ES-I3 (cell line): ENCODE measurements around the gene PRTFDC1.

Source experiments
- H3K36me3 ChIP-seq: 2 replicates; pipeline ENCODE4 v1.6.1; 2013; ENCODE audit warnings: mild to moderate bottlenecking, low read length, control low read depth, moderate library complexity; ENCODE audit not compliant: insufficient read depth
- H3K4me1 ChIP-seq: 2 replicates; pipeline ENCODE4 v1.6.1; 2013; ENCODE audit warnings: mild to moderate bottlenecking, control low read depth, low read length; ENCODE audit not compliant: insufficient read depth
- H3K9ac ChIP-seq: 2 replicates; pipeline ENCODE4 v1.6.1; 2013; ENCODE audit warnings: low read depth, mild to moderate bottlenecking, low read length, moderate library complexity
- H3K9me3 ChIP-seq: 2 replicates; pipeline ENCODE4 v1.6.1; 2013; ENCODE audit warnings: mild to moderate bottlenecking, low read length, moderate library complexity; ENCODE audit not compliant: control insufficient read depth, insufficient read depth

Gene PRTFDC1

DNA sequence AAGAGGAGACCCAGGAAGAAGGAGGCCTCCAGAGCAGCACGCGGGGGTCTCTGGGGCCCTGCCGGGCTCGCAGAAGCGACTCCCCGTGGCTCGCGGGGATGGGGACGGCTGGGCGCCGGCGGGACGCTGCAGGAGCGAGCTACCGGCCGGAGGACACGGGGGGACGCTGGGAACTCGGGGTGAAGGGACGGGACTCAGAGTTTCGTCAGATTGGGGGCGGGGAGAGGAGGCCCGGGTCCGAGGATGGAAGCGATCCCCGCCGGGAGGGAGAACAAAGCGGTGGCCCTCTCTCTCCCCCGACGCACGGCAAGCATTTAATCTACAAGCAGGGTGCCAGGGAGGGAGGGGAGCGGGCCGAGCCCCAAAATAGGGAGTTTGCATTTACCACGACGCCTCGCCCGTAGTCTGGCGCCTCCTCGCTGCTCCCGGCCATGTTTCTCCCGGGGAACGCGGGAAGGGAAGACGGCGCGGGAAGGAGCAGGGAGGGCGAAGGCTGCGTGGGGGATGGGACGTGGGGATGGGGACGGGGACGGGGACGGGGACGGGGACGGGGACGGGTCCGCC, at the start of gene PRTFDC1:
TSS of gene PRTFDC1 (minus strand) at position 464 of the 564 bp plus-strand sequence. CDS start at position 433, 31 bp downstream.
- H3K9me3 ChIP-seq, result no peaks in the 10 kb centered on the region
- H3K4me1 ChIP-seq, result peaks cover 17% of the 10 kb centered on the region
- H3K36me3 ChIP-seq, result no peaks in the 10 kb centered on the region
- H3K9ac ChIP-seq, result peak within 1 kb of the TSS; percentile 58

DNA sequence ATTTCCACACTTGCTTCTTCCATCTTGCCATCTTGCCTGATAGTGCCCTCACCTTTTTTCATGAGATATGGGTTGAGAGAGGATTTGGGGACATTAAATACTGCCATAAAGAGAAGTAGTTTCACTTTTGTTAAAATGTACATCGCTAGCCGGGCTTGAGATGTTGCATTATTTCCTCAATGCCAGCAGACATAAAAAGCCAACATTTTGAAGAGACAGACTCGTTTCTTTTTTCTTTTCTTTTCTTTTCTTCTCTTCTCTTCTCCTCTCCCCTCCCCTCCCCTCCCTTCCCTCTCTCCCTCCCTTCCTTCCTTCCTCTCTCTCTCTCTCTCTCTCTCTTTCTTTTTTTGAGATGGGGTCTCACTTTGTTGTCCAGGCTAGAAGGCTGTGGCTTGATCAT, 45.6 kb upstream of the PRTFDC1 start:
- H3K9ac ChIP-seq, result no peak overlapping the region
- no peaks in the 10 kb centered on the region for H3K36me3 ChIP-seq
- H3K9me3 ChIP-seq, result no peaks in the 10 kb centered on the region; the same call in 1 of the 2 replicates
- no peaks in the 10 kb centered on the region for H3K4me1 ChIP-seq

DNA sequence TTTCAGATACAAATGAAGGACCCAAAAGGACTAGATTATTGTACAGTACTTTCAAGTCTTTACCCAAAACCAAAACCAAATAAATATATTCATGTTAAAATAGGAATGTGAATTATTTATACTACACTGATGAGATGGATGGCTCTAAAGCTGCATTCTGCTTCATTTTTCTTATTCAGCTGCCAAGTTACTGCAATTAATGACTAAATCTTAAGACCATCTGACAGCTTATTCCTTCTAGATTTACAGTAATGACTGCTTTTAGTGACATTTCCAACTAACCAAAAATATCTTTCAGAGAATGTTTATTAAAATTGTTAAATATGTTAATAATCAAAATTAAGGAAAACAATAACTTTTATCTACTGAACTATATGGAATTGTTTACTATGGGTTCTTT, 42.7 kb upstream of the PRTFDC1 start:
- no peaks in the 10 kb centered on the region for H3K36me3 ChIP-seq
- H3K4me1 ChIP-seq, result no peaks in the 10 kb centered on the region
- no peaks in the 10 kb centered on the region; the same call in 1 of the 2 replicates for H3K9me3 ChIP-seq
- H3K9ac ChIP-seq, result no peak overlapping the region

- H3K36me3 ChIP-seq, result no peaks in the 10 kb centered on the region
- H3K4me1 ChIP-seq, result no peaks in the 10 kb centered on the region
- no peak overlapping the region for H3K9ac ChIP-seq
- no peaks in the 10 kb centered on the region; the same call in 1 of the 2 replicates for H3K9me3 ChIP-seq
Measured at GRCh38 chr10:24993237-24993958, 41.0 kb upstream of the PRTFDC1 start.

GRCh38 chr10:24992512-24993133, 40.2 kb upstream of the PRTFDC1 start:
- no peaks in the 10 kb centered on the region for H3K36me3 ChIP-seq

GRCh38 chr10:24991298-24991697, 38.9 kb upstream of the PRTFDC1 start:
- no peaks in the 10 kb centered on the region; the same call in 1 of the 2 replicates for H3K9me3 ChIP-seq
- no peak overlapping the region for H3K9ac ChIP-seq
- no peaks in the 10 kb centered on the region for H3K4me1 ChIP-seq
- no peaks in the 10 kb centered on the region for H3K36me3 ChIP-seq

More at GRCh38 chr10:24992512-24993133, 40.2 kb upstream of the PRTFDC1 start:
- Histone ChIP-seq H3K4me1 (no peaks in the 10 kb centered on the region), H3K9me3 (no peaks in the 10 kb centered on the region; the same call in 1 of the 2 replicates), H3K9ac (no peak overlapping the region)

- no peaks in the 10 kb centered on the region; the same call in 1 of the 2 replicates for H3K9me3 ChIP-seq
- no peaks in the 10 kb centered on the region for H3K4me1 ChIP-seq
- H3K36me3 ChIP-seq, result no peaks in the 10 kb centered on the region
- H3K9ac ChIP-seq, result no peak overlapping the region
Measured at GRCh38 chr10:24989867-24990266, 37.5 kb upstream of the PRTFDC1 start.

- no peaks in the 10 kb centered on the region for H3K36me3 ChIP-seq
- no peaks in the 10 kb centered on the region; the same call in 1 of the 2 replicates for H3K9me3 ChIP-seq
- no peak overlapping the region for H3K9ac ChIP-seq
- no peaks in the 10 kb centered on the region for H3K4me1 ChIP-seq
Measured at GRCh38 chr10:24988831-24989640, 36.6 kb upstream of the PRTFDC1 start.

GRCh38 chr10:24984906-24985305, 32.5 kb upstream of the PRTFDC1 start:
- no peaks in the 10 kb centered on the region for H3K9me3 ChIP-seq
- H3K4me1 ChIP-seq, result no peaks in the 10 kb centered on the region
- H3K9ac ChIP-seq, result no peak overlapping the region
- no peaks in the 10 kb centered on the region for H3K36me3 ChIP-seq

DNA sequence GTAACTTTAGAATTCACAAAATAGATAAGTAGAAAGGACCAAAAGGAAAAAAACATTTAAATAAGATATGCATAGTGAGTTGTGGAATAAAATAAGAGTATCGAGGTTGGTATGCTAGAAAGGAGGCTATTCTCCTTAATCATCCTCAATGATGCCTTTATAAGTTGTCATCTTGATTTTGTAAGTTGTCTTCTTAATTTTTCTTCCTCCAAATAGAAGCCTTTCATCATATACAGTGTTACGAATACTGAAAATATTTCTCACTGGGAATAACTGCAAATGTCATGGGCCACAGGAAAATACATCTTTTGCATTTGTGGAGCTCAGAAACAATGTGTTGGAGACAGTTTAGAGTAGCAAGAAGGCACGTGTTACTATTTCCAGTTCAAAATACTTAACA, 31.5 kb upstream of the PRTFDC1 start:
- no peaks in the 10 kb centered on the region for H3K9me3 ChIP-seq

DNA sequence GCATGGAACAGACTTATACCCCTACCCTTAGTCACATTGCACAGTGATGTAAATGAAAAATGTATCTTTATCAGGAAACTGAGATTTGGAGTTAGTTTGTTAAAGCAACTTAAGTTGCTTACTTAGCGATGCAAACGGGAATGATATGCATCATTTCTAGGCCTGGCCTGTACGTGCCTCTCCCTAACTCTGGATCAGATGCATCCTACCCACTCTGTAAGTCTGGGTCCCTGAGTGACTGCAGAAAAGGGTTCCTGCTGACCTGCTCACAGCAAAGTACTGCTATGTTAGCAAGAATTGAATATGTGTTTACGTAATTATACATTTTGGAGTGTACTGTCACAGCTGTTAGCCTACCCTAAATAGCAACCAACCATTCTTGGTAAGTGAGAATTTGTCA, 30.7 kb upstream of the PRTFDC1 start:
- no peaks in the 10 kb centered on the region for H3K4me1 ChIP-seq
- no peaks in the 10 kb centered on the region for H3K36me3 ChIP-seq
- H3K9me3 ChIP-seq, result no peaks in the 10 kb centered on the region
- H3K9ac ChIP-seq, result no peak overlapping the region

More for the DNA sequence above, 31.5 kb upstream of the PRTFDC1 start:
- H3K4me1 ChIP-seq, result no peaks in the 10 kb centered on the region
- no peaks in the 10 kb centered on the region for H3K36me3 ChIP-seq
- H3K9ac ChIP-seq, result no peak overlapping the region

DNA sequence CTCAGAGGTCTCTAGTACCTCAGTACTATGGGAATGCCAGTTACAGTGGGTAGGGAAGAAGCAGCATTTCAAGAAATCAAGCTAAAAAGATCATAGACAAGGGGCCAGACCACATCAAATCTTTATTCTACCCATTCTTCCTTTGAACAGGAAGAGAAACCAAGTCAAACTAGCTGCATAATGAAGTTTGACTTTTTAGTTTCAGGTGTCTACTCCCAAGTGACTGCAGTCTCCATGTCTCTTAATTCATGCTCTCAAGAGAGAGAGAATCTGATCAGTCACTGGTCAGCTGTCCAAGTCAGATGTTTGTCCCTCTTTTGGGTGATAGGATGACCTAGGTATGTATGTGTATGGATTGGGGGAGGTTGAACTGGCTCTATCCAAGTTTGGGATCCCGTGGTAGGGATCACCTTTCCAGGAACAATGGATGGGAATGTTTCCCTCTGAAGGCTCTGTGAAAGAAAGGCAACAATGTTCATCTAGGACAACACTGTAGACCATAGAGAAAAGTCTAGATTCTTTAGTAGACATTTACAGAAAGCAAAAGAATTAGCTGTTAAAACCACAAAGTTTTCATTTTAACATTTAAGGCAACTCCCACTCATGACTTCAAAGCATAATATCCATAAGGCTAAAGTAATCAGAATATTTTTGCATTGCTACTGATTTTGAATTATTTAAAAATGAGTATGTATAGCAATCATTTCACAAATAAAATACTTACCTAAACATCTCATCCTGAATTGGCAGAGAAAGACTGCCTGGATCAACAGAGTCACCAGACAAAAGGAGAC, 30.1 kb upstream of the PRTFDC1 start:
- no peaks in the 10 kb centered on the region for H3K36me3 ChIP-seq
- no peaks in the 10 kb centered on the region for H3K4me1 ChIP-seq
- H3K9ac ChIP-seq, result no peak overlapping the region
- H3K9me3 ChIP-seq, result no peaks in the 10 kb centered on the region

DNA sequence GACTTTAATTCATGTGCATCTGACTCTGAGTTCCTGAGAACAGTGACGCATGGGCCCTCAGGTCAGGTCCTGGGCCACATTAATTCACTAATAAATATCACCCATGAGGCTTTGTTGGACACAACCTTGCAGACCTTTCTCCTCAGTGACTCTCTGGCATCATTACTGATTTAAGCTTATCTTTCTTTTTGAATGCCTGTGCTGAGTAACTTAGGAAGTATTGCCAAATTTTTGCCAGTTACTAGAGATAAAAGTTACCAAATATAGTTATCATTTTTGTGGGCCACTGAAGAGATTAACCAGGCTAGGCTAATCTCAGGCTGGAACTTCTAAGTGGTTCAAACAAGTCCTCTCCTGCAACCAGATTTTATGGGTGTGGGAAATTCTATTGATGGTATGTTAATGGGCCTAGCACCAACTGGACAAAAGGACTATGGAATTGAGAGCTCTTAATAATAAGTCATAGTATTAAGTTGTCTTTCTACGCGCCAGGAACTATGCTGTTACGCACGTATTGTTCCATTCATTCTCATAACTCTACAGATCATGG, 28.8 kb upstream of the PRTFDC1 start:
- no peaks in the 10 kb centered on the region for H3K9me3 ChIP-seq
- H3K36me3 ChIP-seq, result no peaks in the 10 kb centered on the region
- no peaks in the 10 kb centered on the region for H3K4me1 ChIP-seq
- H3K9ac ChIP-seq, result no peak overlapping the region
